ENCODE measurements around the gene HOXA11. TPM values are rescaled to one million over a fixed set of nuclear protein-coding genes. Genes with fewer than 3 reads are reported as not detected.

Gene HOXA11
- total RNA-seq, 1 donor = not detected

DNA sequence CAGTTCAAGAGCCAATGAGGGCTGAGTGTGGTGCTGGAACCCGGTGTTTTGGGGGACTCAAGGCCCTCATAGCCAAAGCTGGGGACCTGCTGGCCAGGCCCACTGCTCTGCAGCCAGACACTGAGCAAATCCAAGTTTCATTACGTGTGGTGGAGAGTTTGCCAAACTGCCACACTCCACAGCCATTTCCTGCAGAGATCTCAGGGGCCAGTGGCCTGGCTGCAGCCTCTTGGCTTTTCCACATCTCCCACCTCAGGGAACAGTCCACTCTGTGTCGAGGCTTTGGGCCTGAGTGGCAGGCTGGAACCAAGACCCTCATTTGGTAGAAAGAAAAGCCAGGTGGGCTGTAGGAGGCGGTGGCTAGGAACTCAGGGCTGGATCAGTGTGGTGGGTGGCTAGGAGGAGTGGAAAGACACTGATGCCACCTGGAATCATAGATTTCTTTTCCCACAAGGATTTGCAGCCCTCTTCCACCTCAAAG lies 3.2 kb downstream of the HOXA11 start:
- H3K27me3 ChIP-seq (ENCODE audit: insufficient read depth, low read length) = peaks cover 93% of the 10 kb centered on the region
- no peak overlapping the region for H3K4me3 ChIP-seq (ENCODE audit: low read length)
- H3K4me1 ChIP-seq (ENCODE audit: insufficient read depth, low read length) = peaks cover 40% of the 10 kb centered on the region
- no peaks in the 10 kb centered on the region for H3K9me3 ChIP-seq (ENCODE audit: low read depth, low read length)

DNA sequence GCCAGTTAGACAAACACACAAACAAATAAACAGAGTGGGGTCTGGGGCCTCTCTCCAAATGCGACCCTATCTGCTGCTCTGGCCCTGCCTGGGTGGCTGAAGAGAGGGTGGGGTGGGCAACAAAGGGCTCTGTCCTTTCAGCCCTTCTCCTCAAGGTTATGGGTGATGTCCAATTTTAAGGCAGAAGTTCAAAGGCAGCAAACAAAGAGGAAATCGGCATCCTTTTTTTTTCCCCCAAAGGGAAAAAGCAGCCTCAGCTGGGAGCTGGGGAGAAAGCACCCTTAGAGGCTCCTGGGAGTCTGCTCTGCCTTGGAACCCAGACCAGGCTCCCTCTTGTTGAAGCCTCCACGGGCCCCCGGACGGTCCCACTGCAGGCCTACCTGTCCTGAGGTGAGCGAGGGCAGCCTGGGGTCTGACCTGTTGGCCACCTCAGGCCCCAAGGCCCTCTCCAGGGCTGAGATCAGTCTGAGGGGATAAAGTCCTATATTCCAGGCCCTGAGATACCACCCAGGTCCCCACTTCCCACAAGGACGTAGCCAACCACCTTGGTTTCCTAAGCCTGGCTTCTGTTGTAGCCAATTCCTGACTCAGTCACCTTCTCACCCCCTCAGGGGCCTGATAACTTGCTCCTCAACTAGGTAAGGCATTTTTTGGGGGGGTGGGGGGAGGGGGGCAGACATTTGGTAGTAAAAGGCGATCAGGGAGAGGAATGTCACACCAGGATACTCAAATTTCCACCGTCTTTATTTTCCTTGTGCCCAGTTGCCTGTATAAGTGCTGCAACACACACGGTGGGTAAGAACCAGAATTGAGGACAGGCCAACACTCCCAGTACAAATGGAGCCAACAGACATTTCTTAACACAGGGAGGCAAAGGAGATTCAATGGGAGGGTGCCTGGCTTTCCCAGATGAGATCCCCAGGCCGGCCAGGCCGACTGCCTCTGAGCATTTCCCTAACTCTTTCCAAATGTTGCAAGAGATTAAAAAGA lies 4.3 kb downstream of the HOXA11 start:
- Histone ChIP-seq H3K9me3 (ENCODE audit: low read depth, low read length) (no peaks in the 10 kb centered on the region), H3K27me3 (ENCODE audit: insufficient read depth, low read length) (peaks cover 92% of the 10 kb centered on the region), H3K4me1 (ENCODE audit: insufficient read depth, low read length) (peaks cover 34% of the 10 kb centered on the region), H3K4me3 (ENCODE audit: low read length) (no peak overlapping the region)

DNA sequence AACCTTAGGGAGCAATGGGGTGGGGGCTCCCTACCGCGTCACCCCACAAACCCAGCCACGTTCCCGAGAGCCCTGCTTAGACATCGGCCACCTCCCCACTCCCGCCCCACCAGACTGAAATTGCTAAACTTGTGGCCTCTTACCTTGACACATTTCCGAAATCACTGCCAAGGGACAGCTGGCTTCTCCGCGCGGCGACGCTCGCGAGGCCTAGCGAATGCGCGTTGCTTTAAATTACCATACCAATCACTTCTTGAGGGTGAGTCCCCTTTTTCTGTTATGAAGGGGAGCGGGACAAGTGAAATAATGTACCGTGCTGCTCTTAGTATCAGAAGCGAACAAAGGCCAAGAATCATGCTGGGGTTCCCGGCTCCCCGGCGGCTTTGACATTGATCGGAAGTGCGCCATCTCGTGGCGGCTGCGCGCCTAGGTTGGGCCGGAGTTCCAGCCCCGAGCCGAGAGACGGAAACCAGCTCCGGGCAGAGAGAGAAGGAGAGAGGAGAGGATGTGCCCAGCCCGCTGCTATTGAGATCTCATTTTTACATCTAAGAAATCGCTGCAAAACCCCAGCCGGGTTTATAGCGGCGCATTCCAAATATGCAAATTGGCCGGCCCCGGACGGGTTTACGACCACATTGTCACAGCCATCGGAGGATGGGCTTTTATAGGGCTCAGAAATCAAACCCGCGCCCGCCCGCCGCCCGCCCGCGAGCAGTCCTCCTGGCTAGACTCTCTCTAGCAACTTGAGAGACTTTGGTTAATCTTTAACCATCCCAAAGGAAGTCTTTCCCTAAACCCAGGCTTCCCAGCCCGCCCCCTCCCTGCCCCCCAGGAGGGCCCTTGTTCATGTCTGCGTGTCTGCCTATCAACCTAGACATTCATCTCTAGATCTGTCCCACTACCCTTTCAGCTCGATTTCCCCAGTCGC lies 5.3 kb downstream of the HOXA11 start:
- H3K9me3 ChIP-seq (ENCODE audit: low read depth, low read length) = no peaks in the 10 kb centered on the region
- H3K4me3 ChIP-seq (ENCODE audit: low read length) = no peak overlapping the region
- peaks cover 92% of the 10 kb centered on the region for H3K27me3 ChIP-seq (ENCODE audit: insufficient read depth, low read length)
- peaks cover 25% of the 10 kb centered on the region for H3K4me1 ChIP-seq (ENCODE audit: insufficient read depth, low read length)

DNA sequence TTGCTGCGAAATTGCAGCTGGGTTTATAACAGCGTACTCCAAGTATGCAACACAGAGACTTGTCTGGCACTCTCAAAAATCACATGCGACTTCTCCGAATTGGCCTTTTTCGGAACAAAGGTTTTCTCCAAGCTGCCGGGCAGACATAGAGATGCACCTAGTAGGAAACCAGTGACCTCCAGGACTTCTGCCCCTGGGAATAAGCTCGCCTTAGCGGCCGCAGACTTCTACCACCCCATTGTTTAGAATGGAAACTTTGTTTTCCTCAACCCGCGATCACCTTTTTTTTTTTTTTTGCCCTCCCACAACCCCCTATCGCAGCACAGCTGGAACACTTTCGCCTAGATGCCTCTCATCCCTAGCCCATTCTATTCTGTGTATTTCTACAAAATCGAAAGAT lies 6.0 kb downstream of the HOXA11 start:
- H3K4me3 ChIP-seq (ENCODE audit: low read length) = no peak overlapping the region
- H3K9me3 ChIP-seq (ENCODE audit: low read depth, low read length) = no peaks in the 10 kb centered on the region
- H3K27me3 ChIP-seq (ENCODE audit: insufficient read depth, low read length) = peaks cover 94% of the 10 kb centered on the region
- peaks cover 25% of the 10 kb centered on the region for H3K4me1 ChIP-seq (ENCODE audit: insufficient read depth, low read length)

DNA sequence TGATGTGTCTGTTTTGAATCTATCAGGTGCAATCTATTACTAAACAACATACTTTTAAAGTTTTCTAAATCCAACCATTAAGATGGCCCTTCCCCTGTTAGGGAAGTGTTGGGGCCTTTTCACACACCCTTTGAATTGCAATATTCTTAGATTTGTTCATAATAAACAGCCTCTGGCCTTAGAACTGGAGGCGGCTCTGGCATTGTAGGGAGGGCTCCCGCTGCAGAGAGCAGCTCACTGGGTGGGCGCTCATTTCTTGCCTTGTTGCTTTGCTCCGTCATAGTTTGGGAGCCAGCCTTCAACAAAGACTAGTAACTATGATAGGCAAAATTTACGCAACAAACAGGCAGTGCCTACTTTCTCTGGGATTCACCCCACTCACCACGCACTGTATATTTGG lies 6.7 kb downstream of the HOXA11 start:
- H3K9me3 ChIP-seq (ENCODE audit: low read depth, low read length) = no peaks in the 10 kb centered on the region
- H3K4me1 ChIP-seq (ENCODE audit: insufficient read depth, low read length) = peaks cover 25% of the 10 kb centered on the region
- H3K27me3 ChIP-seq (ENCODE audit: insufficient read depth, low read length) = peaks cover 91% of the 10 kb centered on the region

DNA sequence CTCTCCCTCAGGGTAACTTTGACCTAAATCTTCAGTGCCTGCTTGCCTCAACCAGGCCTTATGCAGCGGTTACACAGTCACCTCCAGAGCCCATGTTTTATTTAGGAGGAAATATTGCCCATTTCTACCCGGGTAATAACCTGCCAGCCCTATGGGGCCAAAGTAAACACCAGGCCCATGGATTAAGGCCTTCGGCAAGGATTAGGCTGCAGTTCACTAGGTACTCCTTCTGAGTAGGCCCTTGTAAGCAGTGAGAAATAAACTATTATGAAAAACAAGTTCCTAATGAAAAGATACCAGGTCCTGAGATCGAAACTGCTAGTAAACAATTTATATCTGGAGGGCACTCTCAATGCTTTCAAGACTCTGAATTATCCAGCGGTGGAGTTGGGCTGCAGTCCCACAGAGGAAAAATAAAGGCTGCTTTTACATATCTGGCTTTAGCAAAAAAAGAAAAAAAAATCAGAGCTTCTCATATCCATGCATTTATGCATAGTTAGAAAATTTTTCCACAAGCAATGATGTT lies 7.2 kb downstream of the HOXA11 start:
- H3K9me3 ChIP-seq (ENCODE audit: low read depth, low read length) = no peaks in the 10 kb centered on the region
- peaks cover 27% of the 10 kb centered on the region for H3K4me1 ChIP-seq (ENCODE audit: insufficient read depth, low read length)
- H3K27me3 ChIP-seq (ENCODE audit: insufficient read depth, low read length) = peaks cover 91% of the 10 kb centered on the region
- H3K4me3 ChIP-seq (ENCODE audit: low read length) = no peak overlapping the region

More for the DNA sequence above, 6.7 kb downstream of the HOXA11 start:
- no peak overlapping the region for H3K4me3 ChIP-seq (ENCODE audit: low read length)

DNA sequence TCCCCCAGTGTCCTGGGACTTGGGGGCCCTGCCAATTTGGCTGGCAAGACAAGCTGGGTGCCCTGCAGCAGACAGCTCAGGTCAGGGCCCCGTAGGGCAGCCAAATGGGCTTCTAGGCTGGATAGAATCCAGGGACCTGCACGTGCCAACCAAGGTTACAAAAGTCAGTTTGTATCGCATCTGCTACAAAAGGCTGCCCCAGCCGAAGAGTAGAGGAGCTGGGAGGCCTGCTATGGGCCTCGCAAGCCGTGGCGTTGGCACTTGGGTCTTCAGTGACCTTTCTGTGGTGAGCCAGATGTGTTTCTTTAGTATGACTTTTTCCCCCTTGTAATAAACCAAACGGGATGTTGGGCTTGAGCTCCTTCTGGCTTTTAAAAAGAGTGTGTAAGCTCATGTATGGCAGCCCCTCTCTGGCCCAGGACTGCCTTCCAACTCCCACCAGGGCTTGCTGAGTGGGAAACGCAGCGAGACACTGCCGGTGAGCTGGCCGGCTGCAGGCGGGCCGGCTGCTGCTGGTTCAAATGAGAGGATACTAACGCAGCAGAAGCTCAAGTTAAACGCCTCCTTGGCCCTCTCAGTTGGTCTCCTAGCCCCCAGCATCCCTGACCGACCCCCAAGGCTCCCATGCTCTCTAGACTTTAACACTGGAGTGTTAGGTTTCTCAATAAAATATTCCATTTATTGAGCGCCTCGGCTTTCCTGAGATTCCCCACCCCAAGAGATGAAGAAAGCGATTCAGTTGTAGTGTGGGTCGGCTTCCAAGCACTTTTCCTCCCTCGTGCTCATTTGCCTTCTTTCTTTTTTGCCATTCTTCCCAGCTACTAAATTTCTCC lies 7.9 kb downstream of the HOXA11 start:
- H3K9me3 ChIP-seq (ENCODE audit: low read depth, low read length) = no peaks in the 10 kb centered on the region
- H3K4me3 ChIP-seq (ENCODE audit: low read length) = no peak overlapping the region
- H3K27me3 ChIP-seq (ENCODE audit: insufficient read depth, low read length) = peaks cover 91% of the 10 kb centered on the region
- peaks cover 34% of the 10 kb centered on the region for H3K4me1 ChIP-seq (ENCODE audit: insufficient read depth, low read length)

DNA sequence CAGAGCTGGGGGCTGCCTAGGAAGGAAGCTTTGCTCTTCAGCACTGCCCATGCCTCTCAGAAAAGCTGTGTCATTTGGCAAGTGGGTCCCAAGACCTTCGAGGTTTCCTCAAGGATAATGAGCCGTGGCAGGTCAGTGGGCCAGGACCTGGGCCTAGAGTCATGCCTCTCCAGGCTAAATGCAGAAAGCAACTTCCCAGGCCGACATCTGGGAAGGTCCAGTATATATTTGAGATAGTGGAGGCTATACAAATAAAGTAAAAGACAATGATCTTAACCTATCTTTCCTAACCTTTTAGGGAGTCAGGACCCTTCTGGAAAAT lies 8.5 kb downstream of the HOXA11 start:
- Histone ChIP-seq H3K9me3 (ENCODE audit: low read depth, low read length) (no peaks in the 10 kb centered on the region), H3K4me3 (ENCODE audit: low read length) (no peak overlapping the region), H3K4me1 (ENCODE audit: insufficient read depth, low read length) (peaks cover 41% of the 10 kb centered on the region), H3K27me3 (ENCODE audit: insufficient read depth, low read length) (peaks cover 91% of the 10 kb centered on the region)

DNA sequence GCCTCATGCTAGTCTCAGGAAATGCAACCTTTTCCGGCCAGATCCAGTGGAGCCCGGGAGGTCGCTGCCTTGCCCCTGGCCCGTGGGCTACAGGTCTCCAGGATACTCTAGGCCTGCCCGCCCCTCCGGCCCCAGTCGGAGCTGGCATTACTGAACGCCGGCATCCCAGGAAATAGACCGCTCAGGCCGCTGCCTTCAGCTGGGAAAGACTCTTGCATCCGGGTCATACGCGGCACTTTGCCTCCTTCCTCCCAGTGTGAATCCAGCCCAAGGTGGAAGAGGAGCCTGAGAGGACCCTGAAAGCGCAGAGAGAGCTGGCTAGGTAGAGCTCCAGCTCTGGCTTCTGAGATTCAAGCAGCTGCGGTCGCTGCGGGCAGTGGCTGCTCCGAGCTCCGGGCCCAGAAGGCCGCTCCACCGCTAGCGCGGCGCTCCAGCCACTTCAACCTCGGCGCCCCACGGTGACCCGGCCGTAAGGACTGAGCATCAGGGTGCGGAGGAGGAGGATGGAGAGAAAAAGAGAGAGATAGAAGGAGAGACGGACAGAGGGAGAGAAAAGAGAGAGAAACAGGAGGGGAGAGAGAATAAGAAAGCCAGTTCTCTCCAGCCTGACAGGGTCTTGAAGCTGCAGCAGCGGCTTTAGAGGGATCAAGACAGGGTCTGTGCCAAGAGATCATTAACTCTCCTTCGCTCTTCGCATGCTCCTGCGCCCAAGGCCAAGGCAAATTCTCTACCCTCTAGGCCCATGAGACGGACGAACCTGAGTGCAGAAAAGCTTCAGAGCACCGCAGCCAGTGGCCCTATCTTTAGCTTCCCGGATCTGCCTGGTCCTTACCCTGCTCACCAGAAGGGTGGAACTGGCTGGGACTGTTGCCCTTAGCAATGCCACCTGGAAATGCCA lies 9.2 kb downstream of the HOXA11 start:
- H3K27me3 ChIP-seq (ENCODE audit: insufficient read depth, low read length) = peaks cover 92% of the 10 kb centered on the region

DNA sequence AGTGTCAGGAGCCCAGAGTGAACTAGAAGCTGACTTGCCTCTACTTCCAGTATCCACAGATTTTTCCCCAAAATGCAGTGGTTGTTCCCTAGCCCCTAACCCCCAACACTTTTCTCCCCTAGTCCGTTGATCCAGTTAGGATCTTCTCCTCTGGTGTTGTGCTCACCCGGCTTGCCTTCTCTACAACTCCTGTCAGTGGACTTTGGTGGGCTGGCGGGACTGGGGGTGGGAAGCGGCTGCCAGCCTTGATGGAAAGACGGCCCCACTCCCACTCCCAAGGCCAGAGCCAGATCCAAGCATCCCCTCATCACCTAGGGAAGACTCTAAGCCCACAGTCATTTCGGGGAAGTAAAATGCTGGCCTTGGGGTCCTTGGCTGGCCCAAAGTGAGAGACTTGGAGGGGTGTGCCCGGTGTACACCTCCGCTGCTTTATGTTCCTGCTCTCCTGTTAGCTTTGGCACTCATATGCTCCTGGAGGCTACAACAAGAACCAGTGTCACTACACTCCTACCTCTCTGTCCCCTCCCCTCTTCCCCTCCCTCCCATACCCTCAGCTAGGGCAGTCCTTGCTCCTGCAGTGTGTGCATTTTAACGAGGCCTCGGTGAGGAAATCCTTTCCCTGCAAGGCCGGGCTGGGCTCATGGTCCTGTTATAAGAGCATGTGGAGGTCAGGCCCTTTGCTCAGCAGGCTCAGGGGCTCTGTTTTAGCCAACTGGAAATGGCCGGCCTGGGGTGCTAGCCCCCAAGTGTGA lies 10.0 kb downstream of the HOXA11 start:
- Histone ChIP-seq H3K4me3 (ENCODE audit: low read length) (no peak overlapping the region), H3K27me3 (ENCODE audit: insufficient read depth, low read length) (peaks cover 92% of the 10 kb centered on the region), H3K4me1 (ENCODE audit: insufficient read depth, low read length) (peaks cover 46% of the 10 kb centered on the region), H3K9me3 (ENCODE audit: low read depth, low read length) (no peaks in the 10 kb centered on the region)

More for the DNA sequence above, 9.2 kb downstream of the HOXA11 start:
- Histone ChIP-seq H3K4me3 (ENCODE audit: low read length) (no peak overlapping the region), H3K4me1 (ENCODE audit: insufficient read depth, low read length) (peaks cover 43% of the 10 kb centered on the region), H3K9me3 (ENCODE audit: low read depth, low read length) (no peaks in the 10 kb centered on the region)

DNA sequence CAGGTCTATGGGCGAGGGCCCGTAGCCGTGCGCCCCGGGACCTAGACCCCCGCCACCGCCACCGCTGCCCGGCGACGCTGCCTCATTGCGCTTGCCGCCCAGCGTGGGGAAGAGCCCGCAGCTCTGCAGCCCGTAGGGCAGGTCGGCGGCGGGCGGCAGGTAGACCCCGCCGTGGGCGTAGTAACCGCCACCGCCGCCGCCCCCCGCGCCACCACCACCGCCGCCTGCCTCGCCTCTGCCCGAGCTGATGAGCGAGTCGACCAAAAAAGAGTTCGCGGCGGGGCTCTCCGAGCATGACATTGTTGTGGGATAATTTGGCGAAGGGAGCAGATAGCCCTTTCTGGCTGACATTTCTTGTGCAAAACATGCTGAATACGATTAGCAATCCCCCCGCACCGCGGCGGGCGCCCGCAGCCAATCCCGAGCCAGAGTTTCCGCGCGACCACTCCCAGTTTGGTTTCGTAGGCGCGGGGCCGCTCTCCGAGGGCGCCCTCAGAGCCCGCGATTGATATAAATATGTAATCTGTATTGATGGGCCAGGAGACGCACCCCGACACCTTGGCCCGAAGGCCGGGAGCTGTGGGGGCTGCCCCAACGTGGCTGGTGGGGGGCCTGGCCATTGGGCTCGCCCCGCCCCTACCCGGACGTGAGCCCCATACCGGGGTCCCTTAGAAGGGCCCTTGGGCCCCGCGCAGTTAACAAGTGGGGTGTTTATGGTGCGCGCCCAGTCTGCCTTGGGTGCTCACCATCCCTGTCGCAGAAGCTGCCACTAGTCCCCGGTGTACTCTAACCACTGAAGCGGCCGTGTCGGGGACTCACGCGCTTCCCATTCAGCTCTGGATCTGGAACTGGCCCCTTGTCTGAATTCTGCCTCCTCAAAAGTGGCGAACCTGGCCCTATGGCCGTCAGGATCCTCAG lies 10.8 kb downstream of the HOXA11 start, which contains the start of gene HOXA10:
Gene HOXA10, minus strand, starts transcription at position 365 of the 918 bp plus-strand sequence. Its CDS starts 14 bp downstream, at position 351.
- Histone ChIP-seq H3K9me3 (ENCODE audit: low read depth, low read length) (no peaks in the 10 kb centered on the region), H3K4me3 (ENCODE audit: low read length) (peak within 1 kb of the TSS; percentile 13), H3K27me3 (ENCODE audit: insufficient read depth, low read length) (peaks cover 90% of the 10 kb centered on the region), H3K4me1 (ENCODE audit: insufficient read depth, low read length) (peaks cover 44% of the 10 kb centered on the region)

DNA sequence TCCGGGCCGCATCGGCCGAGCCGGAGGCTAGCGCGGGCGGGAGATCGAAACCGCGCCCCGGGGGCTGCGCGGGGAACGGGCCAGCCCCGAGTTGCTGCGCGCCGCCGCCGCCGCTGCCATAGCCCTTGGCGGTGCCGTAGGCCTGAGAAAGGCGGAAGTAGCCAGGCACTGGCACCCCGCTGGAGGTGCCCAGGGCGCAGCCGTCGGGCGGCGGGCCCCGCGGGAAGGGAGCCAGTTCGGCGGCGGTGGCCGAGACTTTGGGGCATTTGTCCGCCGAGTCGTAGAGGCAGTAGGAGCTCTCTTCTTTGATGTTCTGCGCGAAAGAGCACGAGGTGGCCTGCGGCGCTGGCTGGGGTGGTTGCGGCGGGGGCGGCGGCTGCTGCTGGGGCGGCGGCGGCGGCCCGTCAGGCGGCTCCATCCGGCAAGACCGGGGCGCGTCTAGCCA lies 11.5 kb downstream of the HOXA11 start:
- Histone ChIP-seq H3K4me1 (ENCODE audit: insufficient read depth, low read length) (peaks cover 51% of the 10 kb centered on the region), H3K27me3 (ENCODE audit: insufficient read depth, low read length) (peaks cover 90% of the 10 kb centered on the region), H3K4me3 (ENCODE audit: low read length) (peak overlapping the region; percentile 13), H3K9me3 (ENCODE audit: low read depth, low read length) (no peaks in the 10 kb centered on the region)

Data from mononuclear cell (primary cell).